Liver (tissue), 3 donors: ENCODE results near the gene NF2.
"Not testable (repeated sequence)": the region's sequence is repeated elsewhere in the genome, so short reads cannot be mapped to it uniquely, and the experiment has no call there.

Source experiments
- ATF3 ChIP-seq: IDR thresholded peaks from 2 replicates; pipeline ENCODE4 v1.6.1; 2016; ENCODE audit warnings: antibody characterized with exemption
- CTCF ChIP-seq: fragments of 150-350 bp; IDR thresholded peaks from 2 replicates; pipeline ENCODE4 v1.5.1; 2017; ENCODE audit warnings: improper control_type of control experiment, low read depth, low read length; ENCODE audit not compliant: missing input control
- FOXA1 ChIP-seq: IDR thresholded peaks from 2 replicates; pipeline ENCODE4 v1.6.1; 2016; ENCODE audit warnings: antibody characterized with exemption
- GABPA ChIP-seq, 2 donors: IDR thresholded peaks in 1 of 2; conservative IDR thresholded peaks in 1 of 2; 2 replicates each; pipeline ENCODE4 v1.6.1; 2016; ENCODE audit warnings: antibody characterized with exemption in 2 of 2, mild to moderate bottlenecking in 1 of 2, moderate library complexity in 1 of 2
- HNF4A ChIP-seq, 2 donors: conservative IDR thresholded peaks; 2 replicates each; pipeline ENCODE4 v1.6.1; 2016; ENCODE audit warnings: antibody characterized with exemption in 2 of 2, mild to moderate bottlenecking in 2 of 2
- JUND ChIP-seq, 2 donors: IDR thresholded peaks; 2 replicates each; pipeline ENCODE4 v1.6.1; 2016; ENCODE audit warnings: antibody characterized with exemption in 2 of 2
- MAX ChIP-seq: IDR thresholded peaks from 2 replicates; pipeline ENCODE4 v1.6.1; 2016; ENCODE audit warnings: antibody characterized with exemption
- NR2F2 ChIP-seq: IDR thresholded peaks from 2 replicates; pipeline ENCODE4 v1.6.1; 2016; ENCODE audit warnings: antibody characterized with exemption
- REST ChIP-seq: IDR thresholded peaks from 2 replicates; pipeline ENCODE4 v1.6.1; 2016; ENCODE audit warnings: antibody characterized with exemption, mild to moderate bottlenecking
- SP1 ChIP-seq: IDR thresholded peaks from 2 replicates; pipeline ENCODE4 v1.6.1; 2018; ENCODE audit warnings: antibody characterized with exemption, mild to moderate bottlenecking
- TAF1 ChIP-seq: conservative IDR thresholded peaks from 2 replicates; pipeline ENCODE4 v1.6.1; 2016; ENCODE audit warnings: antibody characterized with exemption, mild to moderate bottlenecking
- YY1 ChIP-seq: IDR thresholded peaks from 2 replicates; pipeline ENCODE4 v1.6.1; 2016; ENCODE audit warnings: antibody characterized with exemption, mild to moderate bottlenecking
- donor health status: healthy.
- donor health status: healthy.

- not testable (repeated sequence) for TF ChIP-seq GABPA (IDR thresholded peaks at IDR 0.05 in 1 of 2, conservative IDR thresholded peaks at IDR 0.05 in 1 of 2); MAX; CTCF; TAF1; REST; SP1; JUND (IDR thresholded peaks at IDR 0.05); NR2F2; ATF3; YY1; FOXA1; HNF4A (conservative IDR thresholded peaks at IDR 0.05)
Measured at GRCh38 chr22:29594447-29594846, 9.0 kb upstream of the NF2 start.
